GM19463 (cell line): ENCODE results near the gene BIRC2.

ENCODE experiments used
- ATAC-seq: cut with Tn5 transposase; IDR thresholded peaks from one replicate; pipeline ENCODE4 v1.9.1; 2021; ENCODE audit warnings: mild to moderate bottlenecking, moderate library complexity; ENCODE audit not compliant: unreplicated experiment

BIRC2 gene

GRCh38 chr11:102399189-102399588 is 52.2 kb downstream of the BIRC2 start:
- no peak for ATAC-seq

DNA sequence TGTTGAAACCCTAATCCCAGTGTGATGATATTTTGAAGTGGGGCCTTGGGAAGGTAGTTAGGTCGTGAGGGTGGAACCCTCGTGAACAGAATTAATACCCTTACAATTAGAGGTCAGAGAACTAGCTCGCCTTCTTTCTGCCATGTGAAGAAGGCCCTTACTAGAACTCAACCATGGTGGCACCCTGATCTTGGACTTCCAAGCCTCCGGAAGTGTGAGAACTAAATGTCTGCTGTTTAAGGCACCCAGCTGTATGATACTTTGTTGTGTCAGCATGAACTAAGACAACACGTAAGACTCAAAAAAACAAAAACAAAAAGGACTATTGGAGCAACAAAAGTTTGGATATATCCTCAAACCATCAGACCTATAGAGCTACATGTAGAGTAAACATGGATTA is 53.6 kb downstream of the BIRC2 start:
- no peak for ATAC-seq

GRCh38 chr11:102401905-102402304 is 54.9 kb downstream of the BIRC2 start:
- no peak for ATAC-seq

- no peak for ATAC-seq
Observed at GRCh38 chr11:102402548-102402947, 55.5 kb downstream of the BIRC2 start.

DNA sequence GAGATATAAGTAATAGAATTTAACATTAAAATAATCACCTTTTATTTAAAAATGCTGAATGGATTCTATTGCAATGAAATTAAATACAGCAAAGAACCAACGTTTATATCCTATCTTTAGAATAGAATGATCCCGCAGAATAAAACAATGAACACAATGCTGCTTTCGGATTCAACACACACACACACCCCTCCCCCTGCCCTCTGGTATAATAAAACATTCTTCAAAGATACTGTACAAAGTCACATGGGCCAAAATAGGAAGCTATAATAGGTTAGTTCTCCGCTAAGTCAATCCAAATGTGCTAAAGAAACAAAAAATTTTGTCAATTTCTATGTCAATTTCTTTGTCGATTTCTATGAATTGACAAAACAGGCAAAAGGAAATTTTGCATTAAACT is 58.5 kb downstream of the BIRC2 start:
- no peak for ATAC-seq

GRCh38 chr11:102406099-102406498 is 59.1 kb downstream of the BIRC2 start:
- ATAC-seq = no peak

- ATAC-seq = no peak
Observed at GRCh38 chr11:102407901-102408300, 60.9 kb downstream of the BIRC2 start.

GRCh38 chr11:102408339-102408738 is 61.3 kb downstream of the BIRC2 start:
- ATAC-seq = no peak

DNA sequence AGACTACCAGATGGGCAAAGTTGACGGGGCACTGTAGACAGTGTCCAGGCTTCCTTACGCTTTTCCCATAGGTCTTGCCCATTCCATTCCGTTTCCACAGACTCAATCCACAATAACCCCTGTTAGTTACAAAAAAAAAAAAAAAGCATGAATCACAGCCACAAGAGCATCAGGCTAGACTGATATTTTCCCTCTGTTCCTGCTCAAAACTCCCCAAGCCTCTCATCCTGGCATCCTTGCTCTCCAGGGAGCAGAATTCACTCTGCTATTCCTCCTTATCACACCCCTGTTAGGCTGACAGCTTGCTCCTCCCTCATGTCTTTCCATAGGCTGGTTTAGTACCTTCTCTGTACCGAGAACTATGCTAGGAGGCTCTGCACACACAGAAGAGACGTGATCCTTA is 63.4 kb downstream of the BIRC2 start:
- ATAC-seq = no peak

GRCh38 chr11:102411142-102411541 is 64.1 kb downstream of the BIRC2 start:
- no peak for ATAC-seq

DNA sequence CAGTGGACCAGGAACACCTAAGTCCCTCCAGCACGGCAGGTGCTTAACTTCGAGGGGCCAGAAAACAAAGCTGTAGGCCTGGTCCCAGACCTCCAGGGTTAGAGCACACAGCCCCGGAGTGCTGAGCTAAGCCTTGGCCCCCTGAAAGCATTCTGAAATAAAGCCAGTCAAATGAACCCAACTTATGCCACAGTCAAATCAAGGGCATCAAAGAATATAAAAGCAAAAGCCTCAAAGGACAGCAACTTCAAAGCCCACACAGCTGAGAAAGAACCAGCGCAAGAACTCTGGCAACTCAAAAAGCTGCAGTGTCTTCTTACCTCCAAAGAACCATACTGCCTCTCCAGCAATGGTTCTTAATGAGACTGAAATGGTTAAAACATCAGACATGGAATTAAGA is 66.5 kb downstream of the BIRC2 start:
- no peak for ATAC-seq

DNA sequence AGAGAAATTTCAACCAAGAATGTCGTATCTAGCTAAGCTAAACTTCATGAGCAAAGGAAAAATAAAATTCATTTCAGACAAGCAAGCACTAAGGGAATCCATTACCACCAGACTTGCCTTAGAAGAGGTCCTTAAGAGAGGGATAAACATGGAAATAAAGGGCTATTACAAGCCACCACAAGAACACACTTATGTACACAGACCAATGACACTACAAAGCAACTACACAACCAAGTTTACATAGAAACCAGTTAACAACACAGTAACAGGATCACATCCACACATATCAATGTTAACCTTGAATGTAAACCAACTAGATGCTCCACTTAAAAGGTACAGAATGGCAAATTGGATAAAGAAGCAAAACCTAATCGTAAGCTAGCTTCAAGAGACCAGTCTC is 67.5 kb downstream of the BIRC2 start:
- no peak for ATAC-seq

DNA sequence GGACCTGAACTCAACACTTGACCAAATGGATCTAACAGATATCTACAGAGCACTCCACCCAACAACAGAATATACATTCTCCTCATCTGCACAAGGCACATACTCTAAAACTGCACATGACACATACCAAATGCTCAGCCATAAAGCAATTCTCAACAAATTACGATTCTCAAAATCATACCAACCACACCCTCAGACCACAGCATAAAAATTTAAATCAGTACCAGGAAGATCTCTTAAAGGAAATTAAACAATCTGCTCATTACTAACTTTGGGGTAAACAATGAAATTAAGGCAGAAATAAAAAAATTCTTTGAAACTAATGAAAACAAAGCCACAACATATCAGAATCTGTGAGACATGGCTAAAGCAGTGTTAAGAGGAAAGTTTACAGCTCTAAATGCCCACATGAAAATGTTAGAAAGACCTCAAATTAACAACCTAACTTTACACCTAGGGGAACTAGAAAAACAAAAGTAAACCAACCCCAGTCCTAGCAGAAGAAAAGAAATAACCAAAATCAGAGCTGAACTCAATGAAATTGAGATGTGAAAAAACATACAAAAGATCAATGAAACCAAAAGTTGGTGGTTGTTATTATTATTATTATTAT is 68.4 kb downstream of the BIRC2 start:
- no peak for ATAC-seq

- no peak for ATAC-seq
Observed at GRCh38 chr11:102416976-102417375, 70.0 kb downstream of the BIRC2 start.

GRCh38 chr11:102419181-102419580 is 72.2 kb downstream of the BIRC2 start:
- no peak for ATAC-seq

DNA sequence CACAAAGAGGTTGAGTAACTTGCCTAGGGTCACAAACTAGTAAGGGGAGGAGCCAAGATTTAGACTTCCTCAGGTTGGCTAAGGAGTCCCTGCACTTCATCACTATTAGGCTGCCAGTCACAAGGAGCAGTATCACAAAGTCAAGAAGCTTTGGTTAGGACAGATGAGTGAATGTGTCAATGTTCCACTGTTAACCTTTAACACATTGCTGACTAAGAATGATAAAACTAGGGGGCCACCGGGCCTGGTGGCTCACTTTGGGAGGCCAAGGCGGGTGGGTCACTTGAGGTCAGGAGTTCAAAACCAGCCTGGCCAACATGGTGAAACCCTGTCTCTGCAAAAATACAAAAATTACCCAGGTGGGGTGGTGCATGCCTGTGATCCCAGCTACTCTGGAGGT is 73.5 kb downstream of the BIRC2 start:
- ATAC-seq = peak; percentile 96

DNA sequence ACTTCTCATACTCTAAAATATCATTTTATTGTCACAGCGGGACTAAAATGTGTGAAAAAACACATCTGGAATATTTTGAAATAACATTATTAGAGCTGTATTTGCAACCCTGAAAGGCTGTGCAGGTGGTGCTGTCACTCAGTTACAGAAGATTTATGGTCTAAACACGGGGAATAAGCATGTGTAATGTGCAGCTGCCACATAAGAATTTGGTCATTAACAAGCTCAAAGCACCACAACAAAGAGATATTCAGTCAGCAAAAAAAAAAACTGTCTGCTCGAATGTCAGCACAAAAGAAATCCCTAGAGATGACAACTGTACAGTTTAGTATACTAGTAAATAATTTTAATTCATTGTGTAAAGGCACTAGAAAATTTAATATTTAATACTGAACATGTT is 74.2 kb downstream of the BIRC2 start:
- no peak for ATAC-seq

DNA sequence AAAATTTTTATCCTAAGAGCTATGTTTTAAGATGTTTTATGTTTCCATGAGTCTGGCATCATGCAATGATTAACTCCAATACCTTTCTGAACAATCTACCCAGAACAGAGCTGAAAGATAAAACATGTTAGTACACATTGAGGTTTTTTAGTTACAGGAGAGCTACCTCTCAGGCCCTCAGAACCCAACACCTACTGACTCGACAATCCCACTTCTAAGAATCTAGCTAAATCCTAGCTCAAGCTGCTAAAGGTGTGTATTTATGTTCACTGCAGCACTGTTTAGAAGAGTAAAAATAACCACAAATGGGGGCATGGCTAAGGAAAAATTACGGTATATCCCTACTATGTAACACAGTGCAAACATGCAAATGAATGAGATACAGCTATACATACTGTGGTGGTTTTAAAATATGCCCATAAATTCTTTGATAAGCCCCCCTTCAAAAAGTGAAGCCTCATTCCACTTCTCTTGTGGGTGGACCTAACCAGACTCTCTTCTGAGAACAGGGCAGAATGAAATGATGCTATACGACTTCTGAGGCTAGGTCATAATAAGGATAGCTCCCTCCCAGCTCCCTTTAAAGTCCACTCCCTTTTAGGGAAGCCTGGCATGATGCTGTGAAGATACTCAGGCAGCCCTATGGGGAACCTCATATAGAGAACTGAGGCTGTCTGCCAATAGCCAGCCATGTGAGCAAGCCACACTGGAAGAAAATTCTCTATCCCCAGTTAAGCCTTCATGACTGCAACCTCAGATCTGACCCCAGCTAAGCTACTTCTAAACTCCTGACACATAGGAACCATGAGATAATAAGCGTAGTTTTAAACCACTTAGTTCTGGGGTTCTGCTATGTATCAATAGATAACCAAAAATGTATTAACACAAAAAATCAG is 76.1 kb downstream of the BIRC2 start:
- no peak for ATAC-seq

GRCh38 chr11:102423936-102424335 is 76.9 kb downstream of the BIRC2 start:
- ATAC-seq = no peak

GRCh38 chr11:102426000-102426399 is 79.0 kb downstream of the BIRC2 start:
- no peak for ATAC-seq

GRCh38 chr11:102426570-102426969 is 79.6 kb downstream of the BIRC2 start:
- no peak for ATAC-seq

- no peak for ATAC-seq
Observed at GRCh38 chr11:102427068-102427467, 80.1 kb downstream of the BIRC2 start.
